Measurements from ENCODE around the gene INPP5D. TPM values are rescaled to one million over a fixed set of nuclear protein-coding genes. Genes with fewer than 3 reads are reported as not detected.

INPP5D gene
- total RNA-seq, 1 donor from 2014 or later, result 61.2 TPM

GRCh38 chr2:233240897-233241296, 180.8 kb downstream of the INPP5D start:
- Mint-ChIP-seq H3K4me1 (ENCODE audit: low read depth) (peaks cover 49% of the 10 kb centered on the region), H3K36me3 (ENCODE audit: low read depth) (peaks cover 9% of the 10 kb centered on the region), H3K27me3 (ENCODE audit: insufficient read depth) (no peaks in the 10 kb centered on the region), H3K27ac (peak overlapping the region; percentile 70), H3K4me3 (peak overlapping the region; percentile 65), H3K9me3 (peaks cover 13% of the 10 kb centered on the region)
- peak; percentile 30 for DNase-seq (ENCODE audit: low spot score)
- intact Hi-C loops (cut with micrococcal nuclease), result loop anchor here (10.0 kb wide), 1 partner anchor 1064 kb away; no protein-coding TSS in a partner anchor

- intact Hi-C loops (cut with micrococcal nuclease), result loop anchor here (10.0 kb wide), 1 partner anchor 1063 kb away; no protein-coding TSS in a partner anchor
- Mint-ChIP-seq H3K4me1 (ENCODE audit: low read depth) (peaks cover 49% of the 10 kb centered on the region), H3K36me3 (ENCODE audit: low read depth) (peaks cover 9% of the 10 kb centered on the region), H3K4me3 (no peak overlapping the region), H3K27me3 (ENCODE audit: insufficient read depth) (no peaks in the 10 kb centered on the region), H3K27ac (peak overlapping the region; percentile 40), H3K9me3 (peaks cover 13% of the 10 kb centered on the region)
- no peak for DNase-seq (ENCODE audit: low spot score)
Measured at GRCh38 chr2:233241803-233242202, 181.7 kb downstream of the INPP5D start.

DNA sequence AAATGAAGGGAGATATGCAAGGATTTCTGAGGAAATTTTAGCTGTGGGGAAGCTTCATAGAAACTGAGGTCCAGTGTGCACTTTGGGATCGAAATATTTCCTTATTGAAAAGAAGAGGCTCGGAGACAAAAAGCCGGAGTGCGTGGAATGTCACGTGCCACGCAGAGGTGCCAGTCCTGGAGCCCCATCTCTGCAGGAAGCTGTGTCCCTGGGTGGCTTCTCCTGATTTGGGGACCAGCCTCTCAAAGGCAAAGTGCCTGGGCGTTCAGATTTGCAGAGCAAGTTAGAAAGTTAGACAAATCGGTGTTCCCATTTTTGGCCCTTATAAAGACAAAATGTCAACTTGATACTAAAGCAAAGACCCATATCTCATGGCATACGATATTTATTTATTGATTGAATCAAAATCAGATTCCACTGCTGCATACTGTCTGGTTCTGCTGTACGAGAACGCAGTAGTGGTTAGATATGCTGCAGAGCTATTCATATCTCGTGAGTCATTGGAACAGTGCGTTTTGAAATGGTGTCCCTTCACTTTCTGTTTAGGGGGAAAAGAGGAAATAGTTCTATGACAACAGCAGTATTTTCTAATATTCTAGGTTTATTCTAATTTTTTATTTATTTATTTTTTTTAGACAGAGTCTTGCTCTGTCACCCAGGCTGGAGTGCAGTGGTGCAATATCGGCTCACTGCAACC, 182.2 kb downstream of the INPP5D start:
- intact Hi-C loops (cut with micrococcal nuclease), result loop anchor here (10.0 kb wide), 1 partner anchor 1062 kb away; no protein-coding TSS in a partner anchor
- peaks cover 9% of the 10 kb centered on the region for H3K9me3 Mint-ChIP-seq
- no peak overlapping the region for H3K4me3 Mint-ChIP-seq
- H3K27me3 Mint-ChIP-seq (ENCODE audit: insufficient read depth), result no peaks in the 10 kb centered on the region
- no peak overlapping the region for H3K27ac Mint-ChIP-seq
- DNase-seq (ENCODE audit: low spot score), result no peak
- peaks cover 50% of the 10 kb centered on the region for H3K4me1 Mint-ChIP-seq (ENCODE audit: low read depth)
- peaks cover 4% of the 10 kb centered on the region for H3K36me3 Mint-ChIP-seq (ENCODE audit: low read depth)

DNA sequence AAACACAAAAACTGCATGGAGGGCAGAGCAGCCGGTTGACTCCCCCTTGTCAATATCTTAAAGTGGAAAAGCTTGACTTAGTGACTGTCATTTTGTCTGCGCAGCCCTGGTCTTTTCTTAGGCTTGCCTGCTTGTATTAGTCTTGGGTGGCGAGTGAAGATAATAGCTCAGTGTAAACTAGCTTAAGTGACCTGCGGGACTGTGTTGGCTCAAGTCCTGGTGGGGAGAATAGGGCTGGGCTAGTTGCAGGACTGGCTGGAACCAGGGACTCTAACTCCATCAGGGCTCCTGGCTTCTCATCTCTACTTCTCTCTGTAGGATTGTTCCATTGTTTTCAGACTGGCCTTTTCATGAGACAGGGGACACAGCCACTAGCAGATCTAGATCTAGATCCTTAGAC, 183.2 kb downstream of the INPP5D start:
- H3K27me3 Mint-ChIP-seq (ENCODE audit: insufficient read depth), result no peaks in the 10 kb centered on the region
- H3K9me3 Mint-ChIP-seq, result peaks cover 9% of the 10 kb centered on the region
- H3K36me3 Mint-ChIP-seq (ENCODE audit: low read depth), result peaks cover 1% of the 10 kb centered on the region
- no peak overlapping the region for H3K27ac Mint-ChIP-seq
- intact Hi-C loops (cut with micrococcal nuclease), result loop anchor here (10.0 kb wide), 1 partner anchor 1061 kb away; no protein-coding TSS in a partner anchor
- DNase-seq (ENCODE audit: low spot score), result no peak
- peaks cover 51% of the 10 kb centered on the region for H3K4me1 Mint-ChIP-seq (ENCODE audit: low read depth)
- no peak overlapping the region for H3K4me3 Mint-ChIP-seq

DNA sequence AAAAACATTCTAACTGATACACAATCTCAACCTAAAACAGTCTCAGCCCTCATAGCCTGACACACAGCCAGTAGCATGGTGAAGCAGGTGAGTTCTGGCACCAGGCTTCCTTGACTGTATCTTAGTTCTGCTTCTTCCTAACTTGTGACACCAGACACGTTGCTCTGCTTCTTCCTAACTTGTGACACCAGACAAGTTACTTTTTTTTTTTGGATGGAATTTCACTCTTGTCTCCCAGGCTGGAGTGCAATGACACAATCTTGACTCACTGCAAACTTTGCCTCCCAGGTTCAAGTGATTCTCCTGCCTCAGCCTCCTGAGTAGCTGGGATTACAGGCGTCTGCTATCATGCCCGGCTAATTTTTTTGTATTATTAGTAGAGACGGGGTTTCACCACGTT, 184.7 kb downstream of the INPP5D start:
- no peaks in the 10 kb centered on the region for H3K9me3 Mint-ChIP-seq
- H3K27me3 Mint-ChIP-seq (ENCODE audit: insufficient read depth), result no peaks in the 10 kb centered on the region
- no peak overlapping the region for H3K4me3 Mint-ChIP-seq
- intact Hi-C loops (cut with micrococcal nuclease), result loop anchor here (10.0 kb wide), 1 partner anchor 1060 kb away; no protein-coding TSS in a partner anchor
- no peak for DNase-seq (ENCODE audit: low spot score)
- H3K4me1 Mint-ChIP-seq (ENCODE audit: low read depth), result peaks cover 47% of the 10 kb centered on the region
- no peaks in the 10 kb centered on the region for H3K36me3 Mint-ChIP-seq (ENCODE audit: low read depth)
- peak overlapping the region; percentile 69 for H3K27ac Mint-ChIP-seq

DNA sequence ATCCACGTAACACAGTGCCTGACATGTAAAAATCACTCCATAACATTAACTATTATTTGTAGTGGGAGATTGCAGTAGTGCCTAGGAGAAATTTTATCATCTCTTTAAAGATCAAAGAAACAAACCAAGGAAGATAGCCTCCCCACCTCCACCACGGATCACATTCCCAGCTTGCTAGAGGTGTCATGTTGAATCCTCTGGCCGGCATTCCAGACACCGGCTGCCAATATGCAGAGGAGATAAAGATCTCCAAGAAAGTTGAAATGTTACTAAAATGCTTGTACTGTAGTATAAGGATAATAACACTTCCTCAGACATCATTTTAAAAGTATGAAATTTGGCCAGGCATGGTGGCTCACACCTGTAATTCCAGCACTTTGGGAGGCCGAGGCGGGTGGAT, 185.3 kb downstream of the INPP5D start:
- intact Hi-C loops (cut with micrococcal nuclease), result loop anchor here (10.0 kb wide), 1 partner anchor 1059 kb away; no protein-coding TSS in a partner anchor
- no peak overlapping the region for H3K4me3 Mint-ChIP-seq
- H3K4me1 Mint-ChIP-seq (ENCODE audit: low read depth), result peaks cover 49% of the 10 kb centered on the region
- H3K9me3 Mint-ChIP-seq, result no peaks in the 10 kb centered on the region
- H3K36me3 Mint-ChIP-seq (ENCODE audit: low read depth), result no peaks in the 10 kb centered on the region
- no peaks in the 10 kb centered on the region for H3K27me3 Mint-ChIP-seq (ENCODE audit: insufficient read depth)
- no peak overlapping the region for H3K27ac Mint-ChIP-seq
- no peak for DNase-seq (ENCODE audit: low spot score)

DNA sequence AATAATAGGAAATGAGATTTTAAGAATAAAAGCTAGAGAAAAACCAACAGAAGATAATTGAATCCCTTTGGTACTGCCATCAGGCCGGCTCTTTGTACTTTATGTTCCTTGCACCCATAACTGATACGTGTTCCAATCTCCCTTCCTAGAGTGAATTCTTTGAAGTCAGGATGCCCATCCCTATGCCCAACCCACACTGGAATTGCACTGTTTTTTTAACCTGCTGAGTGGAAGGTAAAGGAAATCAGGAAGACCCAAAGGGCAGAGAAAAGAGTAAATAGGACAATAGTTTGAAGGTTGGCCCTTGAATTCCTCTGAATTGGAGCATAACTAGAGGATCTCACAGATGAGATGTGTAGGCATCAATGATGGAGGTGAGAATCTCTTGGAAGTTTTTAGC, 187.0 kb downstream of the INPP5D start:
- H3K27me3 Mint-ChIP-seq (ENCODE audit: insufficient read depth), result no peaks in the 10 kb centered on the region
- peak overlapping the region; percentile 28 for H3K4me3 Mint-ChIP-seq
- H3K4me1 Mint-ChIP-seq (ENCODE audit: low read depth), result peaks cover 41% of the 10 kb centered on the region
- H3K27ac Mint-ChIP-seq, result peak overlapping the region; percentile 91
- no peaks in the 10 kb centered on the region for H3K36me3 Mint-ChIP-seq (ENCODE audit: low read depth)
- intact Hi-C loops (cut with micrococcal nuclease), result loop anchor here (1.0 to 10.0 kb wide), 3 partner anchors 13 to 1058 kb away; no protein-coding TSS in a partner anchor
- DNase-seq (ENCODE audit: low spot score), result no peak
- no peaks in the 10 kb centered on the region for H3K9me3 Mint-ChIP-seq

GRCh38 chr2:233247744-233248143, 187.6 kb downstream of the INPP5D start:
- Mint-ChIP-seq H3K36me3 (ENCODE audit: low read depth) (peaks cover 2% of the 10 kb centered on the region), H3K4me3 (peak overlapping the region; percentile 34), H3K9me3 (no peaks in the 10 kb centered on the region), H3K4me1 (ENCODE audit: low read depth) (peaks cover 40% of the 10 kb centered on the region), H3K27ac (peak overlapping the region; percentile 91), H3K27me3 (ENCODE audit: insufficient read depth) (no peaks in the 10 kb centered on the region)
- intact Hi-C loops (cut with micrococcal nuclease), result loop anchor here (1.0 to 10.0 kb wide), 3 partner anchors 13 to 1057 kb away; no protein-coding TSS in a partner anchor
- DNase-seq (ENCODE audit: low spot score), result peak; percentile 51

DNA sequence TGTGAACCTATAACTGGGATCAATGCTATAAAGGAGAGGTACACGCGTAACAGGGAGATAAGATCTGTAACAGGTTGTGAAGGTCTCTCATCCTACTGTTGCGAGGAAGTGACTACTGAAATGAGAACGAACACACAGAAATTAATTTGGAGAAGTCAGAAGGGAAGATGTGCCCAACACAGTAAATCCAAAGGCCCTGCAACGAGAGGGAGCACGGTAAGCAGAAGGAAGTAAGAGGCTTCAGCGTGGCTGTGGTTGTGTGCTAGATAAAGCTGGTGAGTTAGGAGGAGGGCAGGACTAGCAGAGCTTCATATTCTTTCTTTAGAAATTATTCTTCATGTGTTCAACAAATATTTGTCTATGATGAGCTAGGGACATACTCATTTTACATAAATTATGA, 188.9 kb downstream of the INPP5D start:
- H3K9me3 Mint-ChIP-seq, result no peaks in the 10 kb centered on the region
- H3K4me1 Mint-ChIP-seq (ENCODE audit: low read depth), result peaks cover 52% of the 10 kb centered on the region
- peaks cover 7% of the 10 kb centered on the region for H3K36me3 Mint-ChIP-seq (ENCODE audit: low read depth)
- no peaks in the 10 kb centered on the region for H3K27me3 Mint-ChIP-seq (ENCODE audit: insufficient read depth)
- intact Hi-C loops (cut with micrococcal nuclease), result loop anchor here (10.0 kb wide), 1 partner anchor 1056 kb away; no protein-coding TSS in a partner anchor
- peak overlapping the region; percentile 24 for H3K27ac Mint-ChIP-seq
- H3K4me3 Mint-ChIP-seq, result no peak overlapping the region
- DNase-seq (ENCODE audit: low spot score), result no peak

DNA sequence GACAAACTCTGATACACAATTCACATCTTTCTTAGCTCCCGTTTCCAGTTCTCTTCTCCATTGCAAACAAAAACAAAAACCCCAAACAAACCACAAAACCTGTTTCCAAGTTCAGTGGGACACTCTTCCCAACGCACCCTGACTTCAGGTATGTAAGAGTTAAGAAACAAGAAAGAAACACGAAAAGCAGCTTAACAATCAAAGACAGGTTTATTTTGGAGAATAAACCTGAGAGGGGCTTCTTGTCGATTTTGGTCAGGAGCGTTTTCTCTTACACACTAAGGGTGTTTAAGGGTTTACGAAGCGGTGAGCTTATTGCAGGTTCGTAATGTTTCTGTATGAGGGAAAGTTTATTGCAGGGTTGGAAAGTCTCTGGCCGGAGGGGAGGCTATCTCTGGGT, 190.4 kb downstream of the INPP5D start:
- no peak for DNase-seq (ENCODE audit: low spot score)
- H3K4me1 Mint-ChIP-seq (ENCODE audit: low read depth), result peaks cover 63% of the 10 kb centered on the region
- H3K9me3 Mint-ChIP-seq, result no peaks in the 10 kb centered on the region
- peaks cover 15% of the 10 kb centered on the region for H3K36me3 Mint-ChIP-seq (ENCODE audit: low read depth)
- H3K27me3 Mint-ChIP-seq (ENCODE audit: insufficient read depth), result no peaks in the 10 kb centered on the region
- peak overlapping the region; percentile 94 for H3K27ac Mint-ChIP-seq
- intact Hi-C loops (cut with micrococcal nuclease), result loop anchor here (5.0 to 10.0 kb wide), 7 partner anchors 73 to 1468 kb away; partner anchors contain the start of genes GIGYF2, HJURP and PDE6D
- H3K4me3 Mint-ChIP-seq, result peak overlapping the region; percentile 93

DNA sequence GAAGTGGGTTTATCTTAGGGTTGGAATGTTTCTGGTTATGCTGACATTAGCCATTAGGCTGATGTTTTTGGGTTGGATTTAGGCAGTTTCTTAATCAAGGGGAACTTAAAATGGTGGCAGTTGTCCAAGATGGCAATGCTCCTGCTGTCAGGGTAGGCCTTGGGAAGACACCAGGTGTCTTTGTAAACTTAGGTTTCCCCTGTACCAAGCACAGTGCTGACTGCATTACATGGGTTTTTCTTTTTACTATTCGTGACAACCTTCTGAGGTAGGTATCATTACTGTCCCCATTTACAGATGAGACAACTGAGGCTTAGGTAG, 190.8 kb downstream of the INPP5D start:
- intact Hi-C loops (cut with micrococcal nuclease), result loop anchor here (1.0 to 10.0 kb wide), 14 partner anchors 17 to 1469 kb away; partner anchors contain the start of genes EIF4E2, GIGYF2, HJURP and INPP5D
- Mint-ChIP-seq H3K27ac (peak overlapping the region; percentile 94), H3K4me3 (peak overlapping the region; percentile 93), H3K9me3 (no peaks in the 10 kb centered on the region), H3K36me3 (ENCODE audit: low read depth) (peaks cover 19% of the 10 kb centered on the region), H3K4me1 (ENCODE audit: low read depth) (peaks cover 67% of the 10 kb centered on the region), H3K27me3 (ENCODE audit: insufficient read depth) (no peaks in the 10 kb centered on the region)
- no peak for DNase-seq (ENCODE audit: low spot score)

- no peaks in the 10 kb centered on the region for H3K9me3 Mint-ChIP-seq
- peaks cover 25% of the 10 kb centered on the region for H3K36me3 Mint-ChIP-seq (ENCODE audit: low read depth)
- peak; percentile 95 for DNase-seq (ENCODE audit: low spot score)
- H3K4me3 Mint-ChIP-seq, result peak within 1 kb of the TSS; percentile 93
- peak within 1 kb of the TSS; percentile 94 for H3K27ac Mint-ChIP-seq
- intact Hi-C loops (cut with micrococcal nuclease), result loop anchor here (1.0 to 10.0 kb wide), 15 partner anchors 17 to 1469 kb away; partner anchors contain the start of genes EIF4E2, GIGYF2, HJURP and INPP5D
- peaks cover 68% of the 10 kb centered on the region for H3K4me1 Mint-ChIP-seq (ENCODE audit: low read depth)
- no peaks in the 10 kb centered on the region for H3K27me3 Mint-ChIP-seq (ENCODE audit: insufficient read depth)
Measured at GRCh38 chr2:233251306-233252116, 191.4 kb downstream of the INPP5D start, which contains the start of gene ATG16L1. TSS of gene ATG16L1 (plus strand) at chr2:233251673. CDS start at chr2:233251828, 155 bp downstream.
